ENCODE measurements around the gene AUH.

Gene AUH

DNA sequence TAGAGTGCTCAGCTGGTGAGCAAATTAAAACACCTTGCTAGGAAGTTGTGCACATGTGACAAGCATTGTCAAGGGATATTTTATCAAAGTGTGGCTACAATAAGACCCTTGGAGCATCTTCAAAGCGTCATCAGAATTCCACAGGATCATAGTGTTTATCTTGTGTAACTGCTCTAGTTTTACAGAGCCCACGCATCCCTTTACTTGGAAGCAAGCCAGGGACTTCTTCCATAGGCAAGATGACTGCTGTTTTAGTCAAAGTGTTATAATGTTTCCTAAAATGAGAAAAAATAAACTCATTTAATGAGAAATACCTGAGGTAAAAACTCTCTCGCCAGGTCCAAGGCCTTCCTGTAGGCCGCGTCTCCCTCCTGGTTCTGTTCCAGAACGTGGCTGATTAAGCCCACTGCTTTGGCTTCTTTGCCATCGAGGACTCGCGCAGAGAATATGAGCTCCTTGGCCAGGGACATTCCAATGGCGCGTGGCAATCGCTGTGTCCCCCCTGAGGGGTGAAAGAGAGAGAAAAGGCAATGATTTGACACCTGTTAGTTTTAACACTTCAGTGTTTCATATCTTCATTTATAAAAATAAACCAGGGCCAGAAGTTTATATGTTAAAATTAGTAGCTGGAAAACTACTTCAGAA, 141.1 kb downstream of the AUH start:
- no peak overlapping the region for H3K4me3 ChIP-seq (ENCODE audit: low read depth, low read length)
- TF ChIP-seq, protein P1, sequence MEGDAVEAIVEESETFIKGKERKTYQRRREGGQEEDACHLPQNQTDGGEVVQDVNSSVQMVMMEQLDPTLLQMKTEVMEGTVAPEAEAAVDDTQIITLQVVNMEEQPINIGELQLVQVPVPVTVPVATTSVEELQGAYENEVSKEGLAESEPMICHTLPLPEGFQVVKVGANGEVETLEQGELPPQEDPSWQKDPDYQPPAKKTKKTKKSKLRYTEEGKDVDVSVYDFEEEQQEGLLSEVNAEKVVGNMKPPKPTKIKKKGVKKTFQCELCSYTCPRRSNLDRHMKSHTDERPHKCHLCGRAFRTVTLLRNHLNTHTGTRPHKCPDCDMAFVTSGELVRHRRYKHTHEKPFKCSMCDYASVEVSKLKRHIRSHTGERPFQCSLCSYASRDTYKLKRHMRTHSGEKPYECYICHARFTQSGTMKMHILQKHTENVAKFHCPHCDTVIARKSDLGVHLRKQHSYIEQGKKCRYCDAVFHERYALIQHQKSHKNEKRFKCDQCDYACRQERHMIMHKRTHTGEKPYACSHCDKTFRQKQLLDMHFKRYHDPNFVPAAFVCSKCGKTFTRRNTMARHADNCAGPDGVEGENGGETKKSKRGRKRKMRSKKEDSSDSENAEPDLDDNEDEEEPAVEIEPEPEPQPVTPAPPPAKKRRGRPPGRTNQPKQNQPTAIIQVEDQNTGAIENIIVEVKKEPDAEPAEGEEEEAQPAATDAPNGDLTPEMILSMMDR (IDR thresholded peaks at IDR 0.05; ENCODE audit: insufficient read depth, low read depth, low read length, missing control alignments), result no peak
- no peak for DNase-seq (ENCODE audit: low read depth)

DNA sequence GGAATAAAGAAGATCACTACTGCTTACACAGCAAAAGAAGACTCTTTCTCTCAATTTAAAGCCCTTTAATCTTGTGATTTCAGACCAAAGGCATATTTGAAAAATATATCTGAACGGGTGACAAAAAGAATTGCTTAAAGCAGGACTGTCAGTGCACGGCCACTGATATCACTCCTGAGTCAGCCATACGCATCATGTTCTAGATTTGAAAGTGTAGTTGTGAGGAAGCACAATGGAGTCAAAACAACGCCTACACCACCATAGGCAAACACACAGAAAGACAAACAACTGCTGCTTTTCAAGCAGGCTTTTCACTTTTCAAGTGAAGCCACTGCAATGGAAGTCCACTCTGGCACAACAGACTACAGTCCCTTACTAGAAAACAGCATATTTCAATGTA, 141.7 kb downstream of the AUH start:
- TF ChIP-seq, protein P1 (IDR thresholded peaks at IDR 0.05; ENCODE audit: insufficient read depth, low read depth, low read length, missing control alignments), result no peak
- no peak for DNase-seq (ENCODE audit: low read depth)
- H3K4me3 ChIP-seq (ENCODE audit: low read depth, low read length), result no peak overlapping the region

DNA sequence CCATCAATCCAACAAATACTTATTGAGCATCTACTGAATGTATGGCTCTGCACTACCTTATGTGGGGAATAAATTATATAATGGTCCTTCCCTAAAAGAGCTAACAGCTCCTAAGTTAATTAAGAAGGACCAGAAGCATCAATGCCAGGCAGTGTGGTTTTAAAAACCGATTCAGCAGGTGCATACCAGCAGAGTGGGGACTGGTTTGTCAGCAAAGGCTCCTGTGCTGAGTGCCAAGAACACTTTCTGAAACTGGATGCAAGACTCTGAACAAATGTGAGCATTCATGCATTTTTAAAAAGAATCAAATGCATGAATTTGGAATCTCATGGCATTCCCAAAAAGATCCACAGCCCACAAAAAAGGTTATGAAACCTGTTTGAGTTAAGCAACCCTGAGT, 142.2 kb downstream of the AUH start:
- DNase-seq (ENCODE audit: low read depth), result no peak
- H3K4me3 ChIP-seq (ENCODE audit: low read depth, low read length), result no peak overlapping the region
- TF ChIP-seq, protein P1 (IDR thresholded peaks at IDR 0.05; ENCODE audit: insufficient read depth, low read depth, low read length, missing control alignments), result no peak

DNA sequence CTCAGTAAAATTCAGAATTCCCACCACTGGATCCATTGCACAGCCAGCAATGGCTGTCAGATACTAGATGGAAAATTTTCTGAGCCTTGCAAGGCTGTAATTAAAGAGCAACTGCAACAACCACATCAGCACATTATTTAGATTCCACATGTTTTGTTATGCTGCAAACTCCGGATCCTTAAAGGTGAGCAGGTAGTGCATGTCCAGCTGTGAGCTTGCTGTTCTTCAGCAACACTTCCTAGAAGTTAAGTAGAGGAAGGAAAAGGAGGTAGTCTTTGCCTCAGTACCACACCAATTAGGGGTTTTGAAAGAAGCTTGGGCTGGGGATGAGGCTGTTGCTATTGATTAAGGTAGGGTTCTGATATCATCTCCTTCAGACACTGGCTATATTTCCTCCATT, 144.3 kb downstream of the AUH start:
- DNase-seq (ENCODE audit: low read depth), result no peak
- H3K4me3 ChIP-seq (ENCODE audit: low read depth, low read length), result no peak overlapping the region
- TF ChIP-seq, protein P1 (IDR thresholded peaks at IDR 0.05; ENCODE audit: insufficient read depth, low read depth, low read length, missing control alignments), result no peak

DNA sequence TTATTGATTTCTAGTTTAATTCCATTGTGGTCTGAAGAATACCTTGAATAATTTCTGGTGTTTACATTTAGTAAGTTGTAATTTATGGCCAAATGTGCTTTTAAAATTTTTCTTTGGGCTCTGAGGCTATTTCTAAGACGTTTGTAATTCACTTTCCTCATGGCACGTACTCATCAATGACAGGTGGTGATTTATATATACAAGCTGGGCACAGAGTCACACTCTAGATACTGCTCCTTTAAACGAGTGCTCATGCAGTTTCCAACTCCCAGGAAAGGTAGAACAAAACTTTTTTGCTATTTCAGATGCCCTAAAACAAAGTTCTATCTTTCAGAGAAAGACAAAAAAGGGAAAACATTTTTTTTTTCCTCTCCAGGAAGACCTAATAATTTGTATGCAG, 146.9 kb downstream of the AUH start:
- DNase-seq (ENCODE audit: low read depth), result no peak
- no peak overlapping the region for H3K4me3 ChIP-seq (ENCODE audit: low read depth, low read length)
- TF ChIP-seq, protein P1 (IDR thresholded peaks at IDR 0.05; ENCODE audit: insufficient read depth, low read depth, low read length, missing control alignments), result no peak

DNA sequence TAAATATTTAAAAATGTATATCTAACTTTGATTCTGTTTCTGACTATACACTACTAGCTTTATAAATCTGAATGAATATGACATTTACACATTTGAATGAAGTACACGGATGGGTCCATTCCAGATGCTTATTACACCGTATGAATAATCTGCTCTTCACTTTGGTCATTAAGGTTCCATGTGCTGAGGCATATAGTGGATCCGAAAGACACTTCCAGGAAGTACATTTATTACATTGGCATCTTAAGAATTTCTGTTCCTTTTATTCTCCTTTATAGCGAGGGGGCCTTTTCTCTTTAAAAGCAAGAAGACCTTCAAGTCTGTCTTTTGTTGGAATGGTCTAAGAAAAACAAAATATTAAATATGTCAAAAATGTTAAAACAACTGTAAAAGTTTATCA, 147.6 kb downstream of the AUH start:
- H3K4me3 ChIP-seq (ENCODE audit: low read depth, low read length), result no peak overlapping the region
- DNase-seq (ENCODE audit: low read depth), result no peak
- TF ChIP-seq, protein P1 (IDR thresholded peaks at IDR 0.05; ENCODE audit: insufficient read depth, low read depth, low read length, missing control alignments), result no peak

DNA sequence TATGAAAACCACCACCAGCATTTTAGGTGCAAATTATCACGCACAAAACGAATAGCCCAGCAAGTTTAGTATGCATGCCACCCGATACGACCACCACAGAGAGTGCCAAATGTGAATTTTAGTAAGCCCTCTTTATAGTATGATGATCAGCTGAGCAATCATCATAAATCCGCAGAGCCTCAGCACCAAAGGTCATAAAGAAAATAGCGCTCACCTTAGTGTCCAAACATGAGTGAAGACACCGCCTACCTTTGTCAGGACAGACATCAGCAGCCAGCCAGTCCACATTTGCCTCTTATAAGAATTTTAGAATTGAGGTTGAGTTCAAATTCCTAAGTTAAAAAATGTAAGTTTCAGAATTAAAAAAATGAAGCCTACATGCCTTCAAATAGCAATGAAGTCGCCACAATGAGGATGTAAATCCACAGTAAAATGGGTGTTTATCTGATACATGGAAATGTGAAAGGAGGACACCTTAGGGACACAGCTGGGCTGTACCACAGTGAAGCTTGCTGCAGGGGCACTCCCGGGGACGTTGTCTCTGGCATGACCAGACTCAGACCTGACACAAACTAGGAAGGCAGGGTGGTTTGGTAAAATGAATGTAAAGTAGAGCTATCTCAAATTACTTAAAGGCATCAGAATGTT, 149.0 kb downstream of the AUH start:
- TF ChIP-seq, protein P1 (IDR thresholded peaks at IDR 0.05; ENCODE audit: insufficient read depth, low read depth, low read length, missing control alignments), result no peak
- no peak for DNase-seq (ENCODE audit: low read depth)
- no peak overlapping the region for H3K4me3 ChIP-seq (ENCODE audit: low read depth, low read length)

Measured in GM12865 (cell line).